Activated naive CD4-positive, alpha-beta T cell treated with anti-CD3 and anti-CD28 coated beads for 36 hours (primary cell): Measurements from ENCODE around the gene UAP1. TPM values are rescaled to one million over a fixed set of nuclear protein-coding genes. Genes with fewer than 3 reads are reported as not detected.

Experiments used
- CTCF ChIA-PET: fragments of 350-600 bp; sonication (Branson Sonifier 250); formaldehyde crosslinking; loops from one replicate; lab custom pipeline; 2021; ENCODE audit warnings: antibody characterized with exemption; lab: Charles Lee
- DNase-seq: peaks from one replicate; pipeline ENCODE4 v3.0.0-alpha.2; 2020
- H3K27ac Mint-ChIP-seq: one replicate; pipeline ENCODE4 v1.8.0; 2021; ENCODE audit warnings: mild to moderate bottlenecking, mixed read lengths
- H3K27me3 Mint-ChIP-seq: one replicate; pipeline ENCODE4 v1.8.0; 2021; ENCODE audit warnings: low read depth, mixed read lengths
- H3K36me3 Mint-ChIP-seq: one replicate; pipeline ENCODE4 v1.8.0; 2021; ENCODE audit warnings: low read depth, mixed read lengths
- H3K4me1 Mint-ChIP-seq: one replicate; pipeline ENCODE4 v1.8.0; 2021; ENCODE audit warnings: low read depth, mixed read lengths
- H3K4me3 Mint-ChIP-seq: one replicate; pipeline ENCODE4 v1.8.0; 2021; ENCODE audit warnings: mild to moderate bottlenecking, moderate library complexity, mixed read lengths
- H3K9me3 Mint-ChIP-seq: one replicate; pipeline ENCODE4 v1.8.0; 2021; ENCODE audit warnings: mixed read lengths
- intact Hi-C: fragments of 100-400 bp; cut with micrococcal nuclease; formaldehyde crosslinking; loops from one replicate; pipeline ENCODE4 v1.15.1; 2023
- total RNA-seq, 2 experiments: library from RNA; stranded (reverse); gene quantifications; one replicate each; pipeline ENCODE4 v1.2.3, GENCODE V29; 2021

Gene UAP1
- 10 to 100 TPM; 22.6 TPM for total RNA-seq

- Mint-ChIP-seq H3K4me1 (peaks cover 36% of the 10 kb centered on the region), H3K9me3 (no peaks in the 10 kb centered on the region), H3K36me3 (peaks cover 5% of the 10 kb centered on the region), H3K27ac (peak within 1 kb of the TSS; percentile 91), H3K4me3 (peak within 1 kb of the TSS; percentile 92), H3K27me3 (no peaks in the 10 kb centered on the region)
- CTCF ChIA-PET: no interaction called here
- no peak for DNase-seq
- intact Hi-C loops: loop anchor here (1.0 to 10.0 kb wide), 7 partner anchors 65 to 950 kb away; partner anchors contain the start of genes ATF6, HSD17B7, NOS1AP and NUF2
These were observed at the start of gene UAP1 for GRCh38 chr1:162561616-162562469. Gene UAP1 (plus strand): TSS chr1:162561722. CDS start chr1:162566069, 4,347 bp downstream.

DNA sequence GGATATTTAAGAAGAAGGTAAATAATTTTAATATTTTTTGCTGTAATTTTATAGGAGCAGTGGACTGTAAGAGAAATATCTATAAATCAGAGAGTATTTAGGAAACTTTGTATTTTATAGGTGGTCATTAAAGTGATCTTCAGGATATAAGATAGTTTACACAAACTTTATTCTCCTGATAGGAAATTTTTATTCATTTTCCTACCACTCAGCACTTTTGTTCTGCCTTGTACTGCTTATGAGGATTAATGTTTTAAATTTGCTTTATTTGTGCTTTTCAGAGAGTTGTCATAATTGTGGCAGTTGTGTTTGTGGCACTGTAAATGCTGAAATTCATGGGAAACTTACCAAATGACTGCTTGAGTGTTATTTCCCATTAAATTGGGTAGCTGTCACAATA lies 34.2 kb upstream of the UAP1 start:
- DNase-seq: no peak
- Mint-ChIP-seq H3K4me3 (no peak overlapping the region), H3K27me3 (no peaks in the 10 kb centered on the region), H3K9me3 (no peaks in the 10 kb centered on the region), H3K36me3 (peaks cover 17% of the 10 kb centered on the region), H3K4me1 (no peaks in the 10 kb centered on the region), H3K27ac (no peak overlapping the region)
- intact Hi-C loops: no loop called here
- CTCF ChIA-PET: no interaction called here

DNA sequence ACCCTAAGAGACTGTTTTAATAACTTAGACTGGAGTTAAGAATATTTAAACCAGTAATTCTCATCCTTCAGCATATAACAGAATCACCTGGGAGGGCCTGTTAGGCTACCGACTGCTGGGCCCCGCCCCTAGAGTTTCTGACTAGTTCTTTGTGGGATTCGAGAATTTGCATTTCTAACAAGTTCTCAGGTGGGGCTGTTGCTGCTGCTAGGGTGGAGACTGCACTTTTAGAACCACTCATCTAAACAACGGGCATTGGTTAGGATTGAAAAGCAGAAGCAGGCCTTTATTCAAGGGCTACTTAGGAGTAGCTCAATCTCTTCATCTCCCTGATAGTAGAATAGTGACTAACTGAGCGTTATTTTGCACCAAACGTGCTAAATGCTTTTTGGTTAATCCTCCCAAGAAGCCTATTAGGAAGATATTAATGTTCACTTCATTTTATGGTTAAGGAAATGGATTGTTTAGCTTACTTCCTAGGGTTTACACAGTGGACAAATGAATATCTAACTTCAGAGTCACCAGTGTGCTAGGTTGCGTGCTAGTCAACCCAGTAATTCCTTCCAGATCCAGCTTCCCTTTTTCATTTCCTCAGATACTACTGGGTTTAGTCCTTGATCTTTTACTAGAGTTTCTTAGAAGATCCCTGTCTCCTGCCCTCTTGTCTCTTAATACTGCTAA lies 31.1 kb upstream of the UAP1 start:
- H3K4me3 Mint-ChIP-seq: no peak overlapping the region
- H3K27ac Mint-ChIP-seq: no peak overlapping the region
- no peaks in the 10 kb centered on the region for H3K27me3 Mint-ChIP-seq
- intact Hi-C loops: no loop called here
- H3K4me1 Mint-ChIP-seq: no peaks in the 10 kb centered on the region
- DNase-seq: no peak
- CTCF ChIA-PET: no interaction called here
- H3K9me3 Mint-ChIP-seq: no peaks in the 10 kb centered on the region
- peaks cover 4% of the 10 kb centered on the region for H3K36me3 Mint-ChIP-seq

GRCh38 chr1:162530988-162531319 lies 30.6 kb upstream of the UAP1 start:
- intact Hi-C loops: no loop called here
- H3K27me3 Mint-ChIP-seq: no peaks in the 10 kb centered on the region
- no peaks in the 10 kb centered on the region for H3K9me3 Mint-ChIP-seq
- no peak for DNase-seq
- H3K4me3 Mint-ChIP-seq: no peak overlapping the region
- H3K36me3 Mint-ChIP-seq: peaks cover 4% of the 10 kb centered on the region
- H3K4me1 Mint-ChIP-seq: no peaks in the 10 kb centered on the region
- H3K27ac Mint-ChIP-seq: no peak overlapping the region
- CTCF ChIA-PET: interaction anchor here (1.5 kb wide), 1 partner anchor 32 kb away, joined by 3 read pairs; no protein-coding TSS in a partner anchor

DNA sequence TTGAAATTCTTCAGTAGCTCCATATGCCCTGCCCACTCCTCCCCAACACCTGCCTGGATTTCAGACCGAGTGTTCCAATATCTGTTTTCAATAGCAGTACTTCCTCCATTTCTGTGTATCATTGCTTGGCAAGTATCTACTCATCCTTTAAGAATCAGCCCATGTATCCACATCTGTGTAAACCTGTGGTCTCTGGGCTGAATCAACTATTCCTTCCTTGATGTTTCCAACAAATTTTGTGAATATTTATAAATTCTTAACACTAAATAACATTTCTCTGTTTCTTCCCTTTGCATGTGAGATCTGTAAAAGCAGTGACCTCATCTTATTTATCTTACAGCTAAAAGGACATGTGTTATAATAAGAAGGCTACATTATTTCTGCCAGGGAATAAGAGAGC lies 26.0 kb upstream of the UAP1 start:
- Mint-ChIP-seq H3K4me3 (no peak overlapping the region), H3K27me3 (no peaks in the 10 kb centered on the region), H3K27ac (no peak overlapping the region), H3K9me3 (no peaks in the 10 kb centered on the region), H3K4me1 (peaks cover 5% of the 10 kb centered on the region), H3K36me3 (peaks cover 2% of the 10 kb centered on the region)
- DNase-seq: no peak
- CTCF ChIA-PET: no interaction called here
- intact Hi-C loops: no loop called here

GRCh38 chr1:162536511-162536910 lies 25.0 kb upstream of the UAP1 start:
- H3K4me3 Mint-ChIP-seq: no peak overlapping the region
- peaks cover 3% of the 10 kb centered on the region for H3K36me3 Mint-ChIP-seq
- H3K4me1 Mint-ChIP-seq: peaks cover 5% of the 10 kb centered on the region
- H3K9me3 Mint-ChIP-seq: peaks cover 4% of the 10 kb centered on the region
- no peak overlapping the region for H3K27ac Mint-ChIP-seq
- no peaks in the 10 kb centered on the region for H3K27me3 Mint-ChIP-seq
- DNase-seq: no peak
- intact Hi-C loops: no loop called here
- CTCF ChIA-PET: no interaction called here

DNA sequence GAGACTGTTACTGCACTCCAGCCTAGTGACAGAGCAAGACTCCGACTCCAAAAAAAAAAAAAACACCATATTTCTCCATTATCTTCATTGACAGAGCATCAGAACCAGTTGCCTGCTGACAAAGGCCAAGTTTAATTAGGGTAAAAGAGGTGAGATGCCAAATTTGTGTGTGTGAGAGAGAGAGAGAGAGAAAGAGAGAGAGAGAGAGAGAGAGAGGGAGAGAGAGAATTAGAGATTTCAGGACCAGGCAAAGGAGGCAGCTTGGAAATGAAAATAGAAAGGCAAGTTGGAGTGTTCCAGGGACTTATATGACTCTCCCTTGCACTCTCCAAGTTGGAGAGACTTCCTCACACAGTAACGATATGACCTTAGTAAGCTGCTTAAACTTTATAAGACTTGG lies 24.3 kb upstream of the UAP1 start:
- intact Hi-C loops: no loop called here

GRCh38 chr1:162538815-162539431 lies 22.6 kb upstream of the UAP1 start:
- no peak for DNase-seq
- H3K27ac Mint-ChIP-seq: peak overlapping the region; percentile 24
- CTCF ChIA-PET: interaction anchor here (0.6 kb wide), 1 partner anchor 514 kb away, joined by 6 read pairs; no protein-coding TSS in a partner anchor
- no peak overlapping the region for H3K4me3 Mint-ChIP-seq
- peaks cover 11% of the 10 kb centered on the region for H3K9me3 Mint-ChIP-seq
- no peaks in the 10 kb centered on the region for H3K27me3 Mint-ChIP-seq
- intact Hi-C loops: no loop called here
- peaks cover 5% of the 10 kb centered on the region for H3K4me1 Mint-ChIP-seq
- peaks cover 3% of the 10 kb centered on the region for H3K36me3 Mint-ChIP-seq

More for the DNA sequence above, 24.3 kb upstream of the UAP1 start:
- Mint-ChIP-seq H3K27me3 (no peaks in the 10 kb centered on the region), H3K36me3 (peaks cover 3% of the 10 kb centered on the region), H3K4me1 (peaks cover 5% of the 10 kb centered on the region), H3K4me3 (no peak overlapping the region), H3K27ac (no peak overlapping the region), H3K9me3 (peaks cover 6% of the 10 kb centered on the region)
- CTCF ChIA-PET: interaction anchor here (0.6 kb wide), 1 partner anchor 723 kb away, joined by 6 read pairs; no protein-coding TSS in a partner anchor
- DNase-seq: no peak

DNA sequence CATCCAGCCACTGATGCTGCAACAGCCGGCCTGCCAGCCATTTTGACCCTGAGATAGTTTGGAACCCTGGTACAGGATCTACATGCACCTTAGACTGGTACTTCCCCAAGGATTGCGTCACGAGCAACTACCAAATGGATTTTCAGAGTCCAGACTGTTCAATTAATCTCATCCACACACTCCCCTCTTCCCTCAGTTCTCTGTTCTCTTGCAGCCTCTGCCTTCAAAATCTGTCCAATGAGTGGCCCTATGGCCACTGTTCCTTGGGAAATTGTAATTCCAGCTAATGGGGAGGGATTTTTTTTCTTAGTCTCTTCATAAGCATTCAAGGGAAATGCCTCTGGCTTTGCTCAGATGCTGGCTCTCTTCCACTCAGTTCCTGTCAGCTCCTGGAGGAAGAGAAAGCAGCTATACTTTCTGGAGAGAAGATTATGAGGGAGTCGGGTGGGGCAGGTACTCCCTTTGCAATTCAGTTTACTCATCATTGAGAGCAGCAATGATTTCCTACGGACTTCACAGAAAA lies 19.8 kb upstream of the UAP1 start:
- no peak for DNase-seq
- intact Hi-C loops: no loop called here
- Mint-ChIP-seq H3K36me3 (peaks cover 3% of the 10 kb centered on the region), H3K27me3 (no peaks in the 10 kb centered on the region), H3K4me3 (no peak overlapping the region), H3K27ac (no peak overlapping the region), H3K9me3 (peaks cover 11% of the 10 kb centered on the region), H3K4me1 (peaks cover 5% of the 10 kb centered on the region)
- CTCF ChIA-PET: no interaction called here

GRCh38 chr1:162543228-162543627 lies 18.3 kb upstream of the UAP1 start:
- intact Hi-C loops: no loop called here
- no peaks in the 10 kb centered on the region for H3K27me3 Mint-ChIP-seq
- DNase-seq: no peak
- CTCF ChIA-PET: no interaction called here
- no peak overlapping the region for H3K27ac Mint-ChIP-seq
- H3K9me3 Mint-ChIP-seq: peaks cover 11% of the 10 kb centered on the region
- peaks cover 5% of the 10 kb centered on the region for H3K4me1 Mint-ChIP-seq
- peaks cover 3% of the 10 kb centered on the region for H3K36me3 Mint-ChIP-seq
- no peak overlapping the region for H3K4me3 Mint-ChIP-seq

DNA sequence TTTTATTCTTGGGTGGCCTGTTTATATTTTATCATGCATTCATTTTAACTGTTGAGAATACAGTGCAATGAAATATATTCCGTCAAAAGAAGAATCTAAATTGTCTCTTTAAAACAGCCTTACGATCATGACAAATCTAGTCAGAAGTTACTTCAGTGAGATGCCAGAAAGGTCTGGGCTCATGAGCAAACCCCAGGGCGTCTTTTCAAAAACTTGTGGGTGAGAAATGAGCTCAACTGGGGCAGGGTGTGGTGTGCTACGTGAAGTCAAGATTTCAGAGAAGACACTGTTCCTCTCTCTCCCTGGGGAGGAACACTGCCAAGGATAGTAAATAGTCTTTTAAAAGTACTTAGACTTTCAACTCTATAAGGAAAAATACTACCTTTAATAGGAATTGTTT lies 13.4 kb upstream of the UAP1 start:
- H3K27me3 Mint-ChIP-seq: no peaks in the 10 kb centered on the region
- DNase-seq: no peak
- no peaks in the 10 kb centered on the region for H3K4me1 Mint-ChIP-seq
- no peaks in the 10 kb centered on the region for H3K36me3 Mint-ChIP-seq
- CTCF ChIA-PET: no interaction called here
- H3K27ac Mint-ChIP-seq: no peak overlapping the region
- intact Hi-C loops: no loop called here
- no peak overlapping the region for H3K4me3 Mint-ChIP-seq
- H3K9me3 Mint-ChIP-seq: peaks cover 4% of the 10 kb centered on the region

DNA sequence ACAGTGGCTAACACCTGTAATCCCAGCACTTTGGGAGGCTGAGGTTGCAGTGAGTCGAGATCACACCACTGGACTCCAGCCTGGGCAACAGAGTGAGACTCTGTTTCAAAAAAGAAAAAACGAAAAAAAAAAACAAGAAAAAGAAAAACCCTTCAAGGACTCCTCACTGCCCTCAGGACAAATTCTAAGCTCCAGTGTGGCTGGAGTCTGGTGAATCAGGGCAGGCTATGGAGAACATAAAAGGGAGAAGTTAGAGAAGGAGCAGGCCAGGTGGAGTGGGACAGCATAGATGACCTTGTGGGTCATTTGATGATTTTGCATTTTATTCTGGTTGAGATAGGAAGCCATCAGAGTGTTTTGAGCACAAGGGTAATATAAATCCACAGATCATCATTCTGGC lies 12.5 kb upstream of the UAP1 start:
- H3K4me3 Mint-ChIP-seq: no peak overlapping the region
- H3K9me3 Mint-ChIP-seq: no peaks in the 10 kb centered on the region
- intact Hi-C loops: no loop called here
- no peak for DNase-seq
- no peaks in the 10 kb centered on the region for H3K36me3 Mint-ChIP-seq
- CTCF ChIA-PET: no interaction called here
- no peaks in the 10 kb centered on the region for H3K27me3 Mint-ChIP-seq
- H3K27ac Mint-ChIP-seq: no peak overlapping the region
- H3K4me1 Mint-ChIP-seq: no peaks in the 10 kb centered on the region
